ENCODE results near the gene ATF7IP2.

GRCh38 chr16:10490141-10490540 is 104.3 kb downstream of the ATF7IP2 start:
- no peak for TF ChIP-seq POLR2A (IDR thresholded peaks at IDR 0.05)
- TF ChIP-seq, protein P1, sequence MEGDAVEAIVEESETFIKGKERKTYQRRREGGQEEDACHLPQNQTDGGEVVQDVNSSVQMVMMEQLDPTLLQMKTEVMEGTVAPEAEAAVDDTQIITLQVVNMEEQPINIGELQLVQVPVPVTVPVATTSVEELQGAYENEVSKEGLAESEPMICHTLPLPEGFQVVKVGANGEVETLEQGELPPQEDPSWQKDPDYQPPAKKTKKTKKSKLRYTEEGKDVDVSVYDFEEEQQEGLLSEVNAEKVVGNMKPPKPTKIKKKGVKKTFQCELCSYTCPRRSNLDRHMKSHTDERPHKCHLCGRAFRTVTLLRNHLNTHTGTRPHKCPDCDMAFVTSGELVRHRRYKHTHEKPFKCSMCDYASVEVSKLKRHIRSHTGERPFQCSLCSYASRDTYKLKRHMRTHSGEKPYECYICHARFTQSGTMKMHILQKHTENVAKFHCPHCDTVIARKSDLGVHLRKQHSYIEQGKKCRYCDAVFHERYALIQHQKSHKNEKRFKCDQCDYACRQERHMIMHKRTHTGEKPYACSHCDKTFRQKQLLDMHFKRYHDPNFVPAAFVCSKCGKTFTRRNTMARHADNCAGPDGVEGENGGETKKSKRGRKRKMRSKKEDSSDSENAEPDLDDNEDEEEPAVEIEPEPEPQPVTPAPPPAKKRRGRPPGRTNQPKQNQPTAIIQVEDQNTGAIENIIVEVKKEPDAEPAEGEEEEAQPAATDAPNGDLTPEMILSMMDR (IDR thresholded peaks at IDR 0.05): no peak

Measured in testis (tissue), 2 donors.